ENCODE data around the gene CEMIP.
A peak's percentile ranks its signal among the peaks of the same experiment; 100 is the strongest.

The CEMIP gene

GRCh38 chr15:80778964-80779657 is at the start of gene CEMIP:
Gene CEMIP, plus strand, starts transcription at chr15:80779370. Its CDS starts 94,510 bp downstream, at chr15:80873880.
- peak in 1 of 3 donors; percentile 37 for DNase-seq (ENCODE audit: low read depth in 3 of 3, low spot score in 1 of 3)

- no peak for DNase-seq (ENCODE audit: low read depth in 3 of 3, low spot score in 1 of 3)
Observed at GRCh38 chr15:80730387-80730786, 48.8 kb upstream of the CEMIP start.

GRCh38 chr15:80730926-80731325 is 48.2 kb upstream of the CEMIP start:
- no peak for DNase-seq (ENCODE audit: low read depth in 3 of 3, low spot score in 1 of 3)

GRCh38 chr15:80732167-80732566 is 47.0 kb upstream of the CEMIP start:
- no peak for DNase-seq (ENCODE audit: low read depth in 3 of 3, low spot score in 1 of 3)

- DNase-seq (ENCODE audit: low read depth in 3 of 3, low spot score in 1 of 3): no peak
Observed at GRCh38 chr15:80732818-80733217, 46.4 kb upstream of the CEMIP start.

GRCh38 chr15:80733460-80733859 is 45.7 kb upstream of the CEMIP start:
- DNase-seq (ENCODE audit: low read depth in 3 of 3, low spot score in 1 of 3): no peak

GRCh38 chr15:80735344-80735743 is 43.8 kb upstream of the CEMIP start:
- DNase-seq (ENCODE audit: low read depth in 3 of 3, low spot score in 1 of 3): no peak

- no peak for DNase-seq (ENCODE audit: low read depth in 3 of 3, low spot score in 1 of 3)
Observed at GRCh38 chr15:80736560-80736959, 42.6 kb upstream of the CEMIP start.

- no peak for DNase-seq (ENCODE audit: low read depth in 3 of 3, low spot score in 1 of 3)
Observed at GRCh38 chr15:80739919-80740318, 39.3 kb upstream of the CEMIP start.

- no peak for DNase-seq (ENCODE audit: low read depth in 3 of 3, low spot score in 1 of 3)
Observed at GRCh38 chr15:80742081-80742480, 37.1 kb upstream of the CEMIP start.

- no peak for DNase-seq (ENCODE audit: low read depth in 3 of 3, low spot score in 1 of 3)
Observed at GRCh38 chr15:80743189-80743833, 35.9 kb upstream of the CEMIP start.

- no peak for DNase-seq (ENCODE audit: low read depth in 3 of 3, low spot score in 1 of 3)
Observed at GRCh38 chr15:80744415-80744814, 34.8 kb upstream of the CEMIP start.

GRCh38 chr15:80744826-80745225 is 34.3 kb upstream of the CEMIP start:
- DNase-seq (ENCODE audit: low read depth in 3 of 3, low spot score in 1 of 3): no peak

- DNase-seq (ENCODE audit: low read depth in 3 of 3, low spot score in 1 of 3): no peak
Observed at GRCh38 chr15:80745888-80746287, 33.3 kb upstream of the CEMIP start.

- DNase-seq (ENCODE audit: low read depth in 3 of 3, low spot score in 1 of 3): no peak
Observed at GRCh38 chr15:80747317-80748053, 31.7 kb upstream of the CEMIP start.

GRCh38 chr15:80749589-80749988 is 29.6 kb upstream of the CEMIP start:
- no peak for DNase-seq (ENCODE audit: low read depth in 3 of 3, low spot score in 1 of 3)

- DNase-seq (ENCODE audit: low read depth in 3 of 3, low spot score in 1 of 3): no peak
Observed at GRCh38 chr15:80750575-80750974, 28.6 kb upstream of the CEMIP start.

GRCh38 chr15:80752204-80752603 is 27.0 kb upstream of the CEMIP start:
- no peak for DNase-seq (ENCODE audit: low read depth in 3 of 3, low spot score in 1 of 3)

- DNase-seq (ENCODE audit: low read depth in 3 of 3, low spot score in 1 of 3): no peak
Observed at GRCh38 chr15:80753161-80753560, 26.0 kb upstream of the CEMIP start.

GRCh38 chr15:80754014-80754413 is 25.2 kb upstream of the CEMIP start:
- DNase-seq (ENCODE audit: low read depth in 3 of 3, low spot score in 1 of 3): no peak

GRCh38 chr15:80755885-80756284 is 23.3 kb upstream of the CEMIP start:
- no peak for DNase-seq (ENCODE audit: low read depth in 3 of 3, low spot score in 1 of 3)

- no peak for DNase-seq (ENCODE audit: low read depth in 3 of 3, low spot score in 1 of 3)
Observed at GRCh38 chr15:80758130-80758745, 20.9 kb upstream of the CEMIP start.
